Measurements from ENCODE around the gene HK1.
A peak's percentile ranks its signal among the peaks of the same experiment; 100 is the strongest.
"Not testable (repeated sequence)": the region's sequence is repeated elsewhere in the genome, so short reads cannot be mapped to it uniquely, and the experiment has no call there.

Gene HK1

GRCh38 chr10:69331161-69331560 lies 52.9 kb downstream of the HK1 start:
- no peak for DNase-seq

GRCh38 chr10:69332278-69333010 lies 54.1 kb downstream of the HK1 start:
- DNase-seq: no peak

GRCh38 chr10:69333205-69333604 lies 54.9 kb downstream of the HK1 start:
- no peak for DNase-seq

GRCh38 chr10:69333865-69334301 lies 55.6 kb downstream of the HK1 start:
- DNase-seq: not testable (repeated sequence)

- no peak for DNase-seq
These were observed 56.2 kb downstream of the HK1 start for GRCh38 chr10:69334302-69335062.

- no peak for DNase-seq
These were observed 56.8 kb downstream of the HK1 start for GRCh38 chr10:69335063-69335587.

- no peak for DNase-seq
These were observed 57.3 kb downstream of the HK1 start for GRCh38 chr10:69335613-69336012.

- no peak for DNase-seq
These were observed 58.6 kb downstream of the HK1 start for GRCh38 chr10:69336952-69337295.

- peak; percentile 79 for DNase-seq
These were observed 59.2 kb downstream of the HK1 start for GRCh38 chr10:69337296-69338132.

GRCh38 chr10:69338133-69338456 lies 59.8 kb downstream of the HK1 start:
- no peak for DNase-seq

- no peak for DNase-seq
These were observed 60.5 kb downstream of the HK1 start for GRCh38 chr10:69338547-69339450.

GRCh38 chr10:69340695-69341094 lies 62.4 kb downstream of the HK1 start:
- DNase-seq: no peak

- DNase-seq: no peak
These were observed 65.6 kb downstream of the HK1 start for GRCh38 chr10:69343905-69344304.

GRCh38 chr10:69344591-69345252 lies 66.4 kb downstream of the HK1 start:
- no peak for DNase-seq

- DNase-seq: peak; percentile 62
These were observed 67.1 kb downstream of the HK1 start for GRCh38 chr10:69345402-69345801.

- no peak for DNase-seq
These were observed 67.7 kb downstream of the HK1 start for GRCh38 chr10:69345890-69346474.

- no peak for DNase-seq
These were observed 68.5 kb downstream of the HK1 start for GRCh38 chr10:69346776-69347175.

- peak; percentile 24 for DNase-seq
These were observed 70.7 kb downstream of the HK1 start for GRCh38 chr10:69348816-69349541.

GRCh38 chr10:69349542-69349888 lies 71.2 kb downstream of the HK1 start:
- no peak for DNase-seq

GRCh38 chr10:69351589-69351988 lies 73.3 kb downstream of the HK1 start:
- no peak for DNase-seq

All from NCI-H2171 (cell line).